Immature natural killer cell (primary cell): ENCODE data around the gene GAB3. TPM values are rescaled to one million over a fixed set of nuclear protein-coding genes. Genes with fewer than 3 reads are reported as not detected.
"Not testable (repeated sequence)": the region's sequence is repeated elsewhere in the genome, so short reads cannot be mapped to it uniquely, and the experiment has no call there.

Experiments
- DNase-seq, 3 donors: peaks; one replicate each; pipeline ENCODE4 v3.0.0; 2022; ENCODE audit warnings: mixed read lengths in 1 of 3
- H3K27ac Mint-ChIP-seq, 6 donors: one replicate each; pipeline ENCODE4 v1.8.0; 2020; ENCODE audit warnings: mixed read lengths in 6 of 6, mild to moderate bottlenecking in 5 of 6, inconsistent platforms in 4 of 6, moderate library complexity in 3 of 6
- H3K27me3 Mint-ChIP-seq, 3 donors: one replicate each; pipeline ENCODE4 v1.8.0; 2020 to 2021; ENCODE audit warnings: low read depth in 3 of 3, mild to moderate bottlenecking in 3 of 3, mixed read lengths in 3 of 3, moderate library complexity in 3 of 3, inconsistent platforms in 1 of 3
- H3K36me3 Mint-ChIP-seq, 3 donors: one replicate each; pipeline ENCODE4 v1.8.0; 2020; ENCODE audit warnings: mixed read lengths in 3 of 3, inconsistent platforms in 2 of 3, mild to moderate bottlenecking in 2 of 3
- H3K4me1 Mint-ChIP-seq, 2 donors: one replicate each; pipeline ENCODE4 v1.8.0; 2020; ENCODE audit warnings: inconsistent platforms in 2 of 2, mild to moderate bottlenecking in 2 of 2, mixed read lengths in 2 of 2, moderate library complexity in 1 of 2
- H3K4me3 Mint-ChIP-seq, 5 donors: one replicate each; pipeline ENCODE4 v1.8.0; 2020; ENCODE audit warnings: mild to moderate bottlenecking in 5 of 5, mixed read lengths in 5 of 5, inconsistent platforms in 3 of 5, moderate library complexity in 3 of 5
- H3K9me3 Mint-ChIP-seq, 6 donors: one replicate each; pipeline ENCODE4 v1.8.0; 2020; ENCODE audit warnings: mild to moderate bottlenecking in 6 of 6, mixed read lengths in 6 of 6, inconsistent platforms in 4 of 6, moderate library complexity in 3 of 6
- polyA plus RNA-seq, 3 donors: library from polyadenylated mRNA; unstranded; fragments of 300-500 nt; fragmentation: Illumina TruSeq; gene quantifications; one replicate each; pipeline ENCODE4 v1.2.3, GENCODE V29; 2021

GAB3 gene
- polyA plus RNA-seq, 3 donors from 2014 or later: 9.3 to 23.6 (median 15.6) TPM

DNA sequence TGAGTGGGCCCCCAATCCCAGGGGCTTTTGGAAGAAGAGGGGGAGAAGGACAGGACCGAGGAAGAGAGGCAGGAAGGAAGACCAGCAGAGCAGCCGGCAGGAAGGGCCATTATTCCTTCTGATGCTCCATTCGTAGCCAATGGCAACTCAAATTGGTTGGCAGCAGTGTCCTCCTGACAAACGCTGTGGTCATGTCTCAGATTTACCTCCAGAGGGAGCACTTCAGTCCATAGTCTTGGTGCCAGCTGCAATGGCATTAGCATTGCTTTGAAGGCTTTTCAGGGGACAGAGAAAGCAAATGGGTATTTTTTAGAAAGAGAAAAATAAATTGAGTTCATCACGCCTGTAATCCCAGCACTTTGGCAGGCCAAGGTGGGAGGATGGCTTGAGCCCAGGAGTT is 121.9 kb downstream of the GAB3 start:
- not testable (repeated sequence) for DNase-seq, H3K4me1 Mint-ChIP-seq, H3K9me3 Mint-ChIP-seq, H3K27ac Mint-ChIP-seq, H3K4me3 Mint-ChIP-seq, H3K36me3 Mint-ChIP-seq, H3K27me3 Mint-ChIP-seq

Other genes with a start within 250 kb of the GAB3 start
- gene FAM3A, start 234.8 kb downstream of the GAB3 start, polyA plus RNA-seq: 10 to 100 TPM; 27.1 to 31.3 (median 30.1) TPM
- gene G6PD, start 204.2 kb downstream of the GAB3 start, polyA plus RNA-seq: 10 to 100 TPM; 10.5 to 24.9 (median 12.1) TPM
- gene IKBKG, start 203.5 kb downstream of the GAB3 start, polyA plus RNA-seq: 10 to 100 TPM; 41.4 to 69.4 (median 45.9) TPM
- gene CTAG1A, start 165.9 kb downstream of the GAB3 start, polyA plus RNA-seq: not detected
- gene CTAG1B, start 131.8 kb downstream of the GAB3 start, polyA plus RNA-seq: not detected
- not detected for gene CTAG2, start 97.5 kb downstream of the GAB3 start, polyA plus RNA-seq
- gene DKC1, start 11.8 kb upstream of the GAB3 start, polyA plus RNA-seq: 10 to 100 TPM; 21.1 to 35.5 (median 32.3) TPM
- 10 to 100 TPM; 18.0 to 37.5 (median 23.2) TPM for gene MPP1, start 54.4 kb upstream of the GAB3 start, polyA plus RNA-seq
- gene SMIM9, start 83.6 kb upstream of the GAB3 start, polyA plus RNA-seq: not detected
- gene F8A1, start 135.3 kb upstream of the GAB3 start, polyA plus RNA-seq: 10 to 100 TPM; 18.9 to 31.3 (median 27.0) TPM